Right ventricle myocardium inferior (tissue), 1 donor: ENCODE results near the gene PRSS27. TPM values are rescaled to one million over a fixed set of nuclear protein-coding genes. Genes with fewer than 3 reads are reported as not detected.
A peak's percentile ranks its signal among the peaks of the same experiment; 100 is the strongest.

Experiments used
- ATAC-seq: fragments of 200-7000 bp; cut with Tn5 transposase; one replicate; pipeline ENCODE4 v1.9.1; 2020; ENCODE audit warnings: mild to moderate bottlenecking, moderate library complexity
- DNase-seq: peaks from one replicate; pipeline ENCODE4 v3.0.0; 2021; ENCODE audit errors: missing footprints
- intact Hi-C: fragments of 100-400 bp; cut with DNase I; formaldehyde crosslinking; loops from one replicate; pipeline ENCODE4 v1.11.0; 2022
- total RNA-seq: library from RNA; stranded (reverse); fragmentation: NEBNext Ultra II Directional; extraction: Animal tissue kit (Norgen Biotek cat#: 25700); gene quantifications from one replicate; pipeline ENCODE4 v1.2.1, GENCODE V29; 2021
- donor health status: DM: no; HTN: yes; CAD: no; lungs with severe emphysema.

The PRSS27 gene
- total RNA-seq, 1 donor from 2014 or later, result 0.30 TPM

DNA sequence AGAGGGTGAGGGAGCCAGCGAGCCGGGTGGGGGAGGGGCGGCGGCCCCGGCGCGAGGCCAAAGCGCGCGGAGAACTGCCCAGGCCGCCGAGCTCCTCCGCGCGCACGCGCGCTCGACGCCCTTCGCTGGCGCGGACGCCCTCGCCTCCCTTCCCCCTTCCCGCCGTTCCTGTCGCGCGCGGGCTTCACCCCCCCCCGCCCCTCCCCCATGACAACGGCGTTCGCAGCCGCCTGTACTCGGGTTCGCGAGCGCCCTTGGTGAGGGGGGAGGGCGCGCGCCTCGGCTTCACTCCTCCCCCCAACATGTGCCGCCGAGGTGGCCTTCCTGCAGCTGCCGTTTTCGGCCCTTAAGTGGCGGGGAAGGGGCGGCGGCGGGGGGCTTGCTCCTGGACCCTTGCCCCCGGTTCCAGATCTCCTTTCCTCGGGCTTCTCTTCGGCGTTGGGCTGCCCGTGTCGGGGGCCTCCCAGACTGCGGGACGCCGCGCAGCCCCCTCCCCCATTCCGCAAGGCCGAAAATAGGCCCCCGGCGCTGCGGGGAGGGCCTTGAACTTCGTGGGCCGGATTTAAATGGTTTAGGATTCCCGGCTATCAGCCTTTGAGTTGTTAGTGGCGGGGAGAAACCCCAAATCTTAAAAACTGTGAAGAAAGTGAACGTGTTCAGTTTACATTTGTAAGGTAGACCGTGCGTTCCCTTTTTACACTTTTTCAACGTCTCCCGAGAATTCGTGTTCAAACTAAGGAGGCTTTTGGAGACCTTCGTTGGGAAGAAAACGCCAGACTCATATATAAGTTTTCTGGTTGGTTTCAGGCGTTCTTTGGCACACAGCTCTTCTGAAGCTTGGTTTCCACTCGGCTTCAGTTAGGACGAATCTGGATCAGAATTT lies 33.1 kb upstream of the PRSS27 start:
- ATAC-seq, result peak; percentile 85
- intact Hi-C loops, result loop anchor here (1.0 to 2.0 kb wide), 2 partner anchors 24 to 116 kb away; partner anchors contain the start of gene ELOB
- DNase-seq, result no peak

DNA sequence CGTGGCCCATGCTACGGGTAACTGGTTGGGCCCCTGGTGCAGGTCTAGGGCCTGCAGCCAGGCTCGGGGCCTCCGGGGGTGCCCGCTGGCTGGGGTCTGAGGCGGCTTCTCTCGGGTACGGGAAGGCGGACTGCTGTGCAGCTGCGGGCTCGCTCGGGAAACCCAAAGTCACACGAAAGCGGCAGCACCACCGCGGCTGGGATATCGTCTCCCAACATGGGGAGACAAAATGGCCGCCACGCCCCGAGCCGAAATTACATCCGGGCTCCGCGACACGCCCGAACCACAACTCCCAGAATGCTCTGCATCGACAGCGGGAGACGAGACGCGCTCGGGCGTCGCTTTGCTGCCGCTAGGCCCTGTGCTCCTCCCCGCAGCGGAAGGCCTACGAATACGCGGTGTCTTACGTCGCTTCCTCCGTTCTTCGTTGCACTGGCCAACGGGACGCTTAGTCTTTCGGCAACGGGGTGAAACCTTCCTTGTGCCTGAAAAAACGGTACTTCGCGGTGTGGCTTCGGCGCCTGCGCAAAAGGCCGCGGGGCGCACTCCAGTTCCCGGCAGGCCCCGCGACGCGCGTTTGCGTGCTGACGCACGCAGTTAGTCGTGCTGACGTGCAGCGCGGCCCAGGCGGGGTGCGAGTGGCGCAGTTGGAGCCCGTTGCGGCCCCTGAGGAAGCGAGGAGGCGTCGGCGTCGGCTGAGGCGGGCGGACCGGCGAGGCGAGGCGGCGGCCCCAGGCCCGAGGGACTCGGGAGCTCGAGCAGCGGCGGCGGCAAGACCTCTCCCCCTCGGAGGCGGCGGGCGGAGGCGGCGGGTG lies 32.2 kb upstream of the PRSS27 start, which contains the start of gene SRRM2:
Gene SRRM2, plus strand, starts transcription at position 604 of the 815 bp plus-strand sequence. CDS start 3,727 bp downstream, outside the sequence.
- ATAC-seq, result peak; percentile 96
- intact Hi-C loops, result loop anchor here (1.0 to 2.0 kb wide), 2 partner anchors 25 to 117 kb away; partner anchors contain the start of gene ELOB
- peak; percentile 98 for DNase-seq

DNA sequence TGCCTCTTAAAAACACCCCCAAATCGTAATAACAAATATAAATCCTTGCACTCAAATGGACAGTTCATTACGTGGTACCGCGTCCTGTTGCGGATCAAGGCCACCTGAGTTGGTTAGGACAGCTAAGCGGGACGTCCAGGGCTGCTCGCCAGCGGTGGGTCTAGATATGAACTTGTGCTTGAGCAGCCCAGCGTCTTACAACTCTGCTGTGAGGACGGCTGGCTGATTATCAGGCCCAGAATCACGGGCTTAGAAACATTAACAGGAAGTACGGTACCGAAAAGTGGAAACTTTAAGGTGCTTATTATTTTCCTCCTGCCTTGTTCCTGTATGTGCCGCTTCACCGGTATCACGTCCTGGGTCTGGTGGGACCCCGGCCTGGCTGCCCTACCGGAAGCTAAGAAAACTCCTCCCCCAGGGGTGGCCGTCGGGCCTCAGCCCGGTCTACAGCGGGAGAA lies 31.6 kb upstream of the PRSS27 start:
- intact Hi-C loops, result loop anchor here (1.0 to 2.0 kb wide), 2 partner anchors 26 to 117 kb away; partner anchors contain the start of gene ELOB
- ATAC-seq (no peak), DNase-seq (peak; percentile 79)

DNA sequence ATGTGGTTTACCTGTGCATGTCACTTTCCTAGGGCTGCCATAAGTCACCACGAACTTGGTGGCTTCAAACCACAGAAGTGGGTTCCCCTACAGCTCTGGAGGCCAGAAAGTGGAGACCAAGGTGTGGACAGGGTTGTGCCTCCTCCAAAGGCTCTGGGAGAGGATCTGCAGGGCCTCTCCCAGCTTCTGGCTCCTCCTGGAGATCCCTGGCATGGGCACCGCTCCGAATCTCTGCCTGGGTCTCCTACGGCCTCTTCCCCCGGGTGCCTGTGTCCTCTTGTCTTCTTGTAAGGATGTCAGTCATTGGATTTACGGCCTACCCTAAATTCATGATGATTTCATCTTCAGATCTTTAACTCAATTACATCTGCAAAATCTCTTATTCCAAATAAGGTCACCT lies 29.9 kb upstream of the PRSS27 start:
- intact Hi-C loops, result no loop called here
- DNase-seq (no peak), ATAC-seq (no peak)

DNA sequence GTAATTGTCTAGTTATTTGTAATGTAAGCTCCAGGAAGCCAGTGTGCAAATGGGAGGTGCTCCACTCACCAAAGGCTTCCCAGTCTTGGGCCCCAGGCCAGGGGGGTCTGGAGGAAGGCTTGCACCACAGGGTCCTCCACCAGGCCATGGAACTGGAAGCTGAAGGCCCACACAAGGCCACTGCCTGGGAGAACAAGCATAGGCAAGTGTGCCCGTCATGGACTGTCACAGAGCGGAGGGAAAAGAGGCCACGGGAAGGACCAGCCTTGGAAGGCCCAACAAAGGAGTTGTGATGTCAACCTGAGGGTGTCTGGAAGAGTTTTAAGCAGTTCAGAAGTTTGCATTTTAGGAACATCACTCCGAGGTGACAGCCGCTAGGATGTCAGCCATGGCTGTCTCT lies 29.5 kb upstream of the PRSS27 start:
- DNase-seq (no peak), ATAC-seq (no peak)
- intact Hi-C loops, result no loop called here

DNA sequence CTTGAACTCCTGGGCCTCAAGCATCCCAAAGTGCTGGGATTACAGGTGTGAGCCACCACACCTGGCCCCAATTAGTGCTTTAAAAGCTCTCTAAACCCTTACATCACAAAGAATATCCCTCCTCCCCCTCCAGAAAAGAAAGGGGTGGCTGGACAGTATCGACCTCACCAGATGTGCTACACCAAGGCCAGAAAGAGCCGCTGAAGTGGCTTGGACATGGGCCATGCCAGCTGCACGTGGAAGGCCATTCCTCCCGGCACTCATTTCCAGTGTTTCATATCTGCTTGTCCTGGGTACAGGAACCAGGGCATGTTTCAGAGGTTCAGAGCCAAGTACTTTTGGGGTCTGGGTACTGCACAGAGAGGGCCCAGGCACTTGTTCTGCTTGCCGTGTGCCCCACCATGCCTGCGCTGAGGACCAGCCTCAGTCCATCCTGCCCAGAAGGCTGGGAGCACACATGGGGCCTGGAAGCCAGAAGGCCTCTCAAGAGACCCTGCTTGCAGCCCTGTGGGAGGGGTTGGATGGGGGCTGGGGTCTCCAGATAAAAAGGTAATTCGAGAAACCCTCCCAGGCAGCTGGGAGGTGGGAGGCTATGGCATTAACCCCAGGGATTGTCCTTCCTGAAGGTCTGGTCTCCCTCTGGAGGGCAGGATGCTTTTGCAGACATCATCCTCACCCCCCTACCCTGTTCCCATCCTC lies 28.9 kb upstream of the PRSS27 start:
- intact Hi-C loops, result no loop called here
- ATAC-seq (no peak), DNase-seq (no peak)

DNA sequence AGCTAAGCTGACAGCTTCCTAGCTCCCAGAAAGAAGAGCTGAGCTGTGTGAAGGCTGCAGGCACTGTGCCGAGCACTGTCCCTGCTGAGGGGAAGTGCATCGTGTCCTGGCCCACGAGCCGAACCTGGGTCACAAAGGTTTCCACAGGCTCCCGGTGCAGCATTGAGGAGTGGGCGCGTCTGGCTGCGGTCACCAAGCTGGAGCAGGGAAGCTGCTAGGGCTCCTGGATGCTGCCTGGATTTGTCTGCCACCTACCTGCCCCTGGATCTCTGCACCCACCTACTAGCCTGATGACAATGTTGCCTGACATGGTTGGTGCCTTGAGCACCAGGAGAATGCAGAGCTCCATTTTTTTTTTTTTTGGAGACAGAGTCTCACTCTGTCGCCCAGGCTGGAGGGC lies 25.9 kb upstream of the PRSS27 start:
- intact Hi-C loops, result no loop called here
- no peak for ATAC-seq
- no peak for DNase-seq

DNA sequence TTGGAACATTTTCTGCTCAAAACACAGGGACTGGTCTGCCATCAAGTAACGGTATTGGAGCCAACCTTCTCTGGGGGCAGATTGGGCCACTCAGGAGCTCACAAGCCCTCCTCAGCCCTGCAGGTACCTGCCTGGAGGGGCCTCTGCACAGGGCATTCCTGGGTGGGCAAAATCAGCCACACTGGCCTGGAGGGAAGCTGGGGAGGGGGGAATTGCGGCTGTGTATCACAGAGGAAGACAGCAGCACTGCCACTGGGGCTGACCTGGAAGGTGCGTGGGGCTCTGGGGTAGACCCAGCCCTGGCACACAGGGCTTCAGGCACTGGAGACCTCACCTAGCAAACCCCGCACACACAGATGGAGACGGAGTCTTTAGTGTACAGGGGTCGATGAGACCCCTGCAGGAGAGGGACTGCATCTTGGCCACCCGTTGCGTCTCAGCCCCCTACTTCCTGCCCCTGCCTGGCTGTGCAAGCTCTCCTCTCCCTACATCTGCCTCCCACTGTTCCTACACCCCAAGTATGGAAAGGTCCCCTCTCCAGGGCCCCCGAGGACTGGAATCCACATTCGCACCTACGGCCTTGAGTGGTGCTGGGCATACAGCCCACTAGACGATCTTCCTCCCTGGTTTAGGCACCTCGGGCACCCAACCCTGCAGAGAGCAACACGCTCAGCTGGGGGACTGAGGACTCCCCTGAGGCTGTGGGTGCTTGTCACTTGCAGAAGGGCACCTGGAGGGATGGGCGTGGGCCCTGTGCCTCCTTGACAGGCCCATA lies 25.3 kb upstream of the PRSS27 start:
- DNase-seq (no peak), ATAC-seq (no peak)
- intact Hi-C loops, result no loop called here

DNA sequence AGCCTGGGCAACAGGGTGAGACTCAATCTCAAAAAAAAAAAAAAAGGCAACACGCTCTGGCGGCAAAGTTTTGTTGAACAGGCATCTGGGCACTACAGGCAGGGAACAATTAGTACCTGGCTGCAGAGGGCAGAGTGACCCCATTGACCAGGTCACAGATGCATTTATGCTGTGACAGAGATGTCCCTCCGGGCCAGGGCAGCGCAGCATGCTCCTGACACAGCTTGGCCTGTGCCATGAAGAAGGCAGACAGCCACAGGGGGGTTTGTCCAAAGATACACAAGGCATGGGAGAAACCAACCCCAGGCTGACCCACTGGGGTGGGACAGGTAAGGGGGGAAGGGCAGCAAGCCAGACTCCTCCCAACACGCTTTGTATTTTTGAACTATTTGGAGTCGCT lies 24.7 kb upstream of the PRSS27 start:
- intact Hi-C loops, result no loop called here
- no peak for DNase-seq
- ATAC-seq, result no peak

DNA sequence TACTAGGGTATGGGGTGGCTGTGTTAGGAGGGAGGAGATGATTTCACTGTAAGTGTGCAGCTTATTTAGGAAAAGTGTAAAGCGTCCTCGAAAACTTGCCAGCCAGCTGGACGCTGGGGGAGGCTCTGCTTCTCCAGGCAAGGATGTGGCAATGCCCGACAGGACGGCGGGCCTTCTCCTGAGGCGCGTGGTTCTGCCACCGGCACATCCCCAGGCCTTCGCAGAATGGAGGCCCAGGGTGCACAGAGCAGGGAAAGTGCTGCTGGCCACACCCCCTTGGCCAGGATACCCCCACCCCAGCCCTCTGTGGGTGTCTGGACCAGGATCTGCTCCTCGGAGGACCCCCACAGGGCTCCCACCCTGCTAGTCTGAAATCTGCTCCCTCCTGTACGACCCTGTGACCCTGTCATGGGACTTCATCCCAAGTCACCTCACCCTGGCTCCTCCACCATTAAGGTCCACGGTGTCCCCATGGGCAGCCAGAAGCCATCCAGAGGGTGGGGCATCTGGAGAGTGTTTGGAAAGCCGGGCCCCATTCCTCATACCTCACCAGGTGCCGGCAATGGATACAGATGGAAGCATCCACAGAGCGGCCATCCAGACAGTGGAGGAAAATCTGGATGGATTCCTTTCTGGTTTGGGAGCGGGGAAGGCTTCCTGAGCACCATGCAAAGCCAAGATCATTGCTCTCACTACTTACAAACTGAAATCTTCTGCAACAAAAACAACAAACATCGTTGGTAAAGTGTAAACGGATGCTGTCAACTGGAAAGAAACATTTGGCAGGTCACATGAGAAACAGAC lies 23.2 kb upstream of the PRSS27 start:
- intact Hi-C loops, result no loop called here
- no peak for ATAC-seq
- DNase-seq, result no peak

DNA sequence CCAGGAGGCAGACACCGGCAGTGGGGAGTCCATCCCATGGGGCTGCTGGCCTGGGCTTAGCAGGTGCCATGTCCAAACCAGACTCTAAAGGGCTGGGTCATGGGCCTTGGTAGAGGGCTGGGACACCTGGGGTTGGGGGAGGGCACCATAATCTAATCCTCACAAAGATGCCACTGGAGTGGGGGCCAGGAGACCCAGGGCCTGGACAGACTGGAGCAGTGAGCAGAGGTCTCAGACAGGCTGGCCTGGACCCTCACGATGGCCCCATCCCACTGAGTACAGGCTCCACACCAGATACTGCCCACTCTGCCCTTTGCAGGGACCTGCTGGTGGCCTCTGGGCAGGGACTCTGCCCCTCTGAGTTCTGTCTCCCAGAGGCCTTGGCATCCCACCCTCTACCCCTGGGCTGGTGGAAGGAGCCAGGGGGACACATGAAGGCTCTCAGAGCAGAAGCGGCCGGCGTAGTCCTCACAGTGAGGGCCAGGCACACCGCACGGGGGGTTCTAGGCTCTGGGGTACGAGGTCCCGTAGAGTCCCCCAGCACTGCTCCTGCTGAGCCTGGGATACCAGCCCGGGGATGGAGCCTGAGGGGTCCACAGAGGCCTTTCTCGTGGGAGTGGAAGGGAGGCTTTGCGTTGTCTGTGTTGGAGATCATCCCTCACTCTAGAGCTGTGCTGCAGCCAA lies 22.4 kb upstream of the PRSS27 start:
- ATAC-seq (no peak), DNase-seq (no peak)
- intact Hi-C loops, result no loop called here

DNA sequence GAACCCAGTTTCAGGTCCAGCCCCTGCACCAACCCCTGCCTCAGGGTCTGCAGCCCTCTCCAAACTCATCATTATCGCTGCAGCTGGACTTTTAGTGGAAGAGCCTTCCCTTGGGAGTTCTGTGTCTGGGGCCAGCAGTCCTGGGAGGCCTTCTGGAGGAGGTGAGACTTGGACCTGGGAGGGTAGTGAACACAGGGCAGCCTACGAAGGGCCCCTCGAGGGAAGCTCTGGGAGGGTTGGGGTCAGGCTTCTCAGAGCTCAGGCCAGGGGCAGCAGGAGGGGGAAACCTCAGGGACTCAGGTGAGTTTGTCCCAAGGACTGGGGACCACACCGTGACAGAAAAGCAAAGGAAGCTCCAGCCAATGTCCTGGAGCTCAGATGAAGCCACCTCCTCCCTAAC lies 21.1 kb upstream of the PRSS27 start:
- intact Hi-C loops, result no loop called here
- DNase-seq, result no peak
- no peak for ATAC-seq

DNA sequence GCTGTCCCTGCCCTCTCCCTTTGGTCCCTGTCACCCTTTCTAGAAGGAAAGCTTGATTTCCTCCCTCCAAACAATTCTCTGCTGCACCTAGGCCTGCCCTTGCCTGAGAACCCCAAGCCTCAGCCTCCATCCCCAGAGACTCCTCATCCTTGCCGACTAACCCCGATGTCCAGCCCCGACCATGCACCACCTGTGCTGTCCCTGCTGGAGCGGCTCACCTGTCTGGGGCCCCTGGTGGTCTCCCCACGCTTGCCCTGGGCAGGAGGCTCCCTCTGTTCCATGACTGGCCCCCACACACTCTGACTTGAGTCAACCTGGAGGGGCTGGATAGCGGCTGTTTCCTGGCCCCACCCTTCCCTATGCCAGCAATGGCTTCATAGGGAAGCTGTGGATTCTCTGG lies 20.5 kb upstream of the PRSS27 start:
- DNase-seq (no peak), ATAC-seq (no peak)
- intact Hi-C loops, result no loop called here

DNA sequence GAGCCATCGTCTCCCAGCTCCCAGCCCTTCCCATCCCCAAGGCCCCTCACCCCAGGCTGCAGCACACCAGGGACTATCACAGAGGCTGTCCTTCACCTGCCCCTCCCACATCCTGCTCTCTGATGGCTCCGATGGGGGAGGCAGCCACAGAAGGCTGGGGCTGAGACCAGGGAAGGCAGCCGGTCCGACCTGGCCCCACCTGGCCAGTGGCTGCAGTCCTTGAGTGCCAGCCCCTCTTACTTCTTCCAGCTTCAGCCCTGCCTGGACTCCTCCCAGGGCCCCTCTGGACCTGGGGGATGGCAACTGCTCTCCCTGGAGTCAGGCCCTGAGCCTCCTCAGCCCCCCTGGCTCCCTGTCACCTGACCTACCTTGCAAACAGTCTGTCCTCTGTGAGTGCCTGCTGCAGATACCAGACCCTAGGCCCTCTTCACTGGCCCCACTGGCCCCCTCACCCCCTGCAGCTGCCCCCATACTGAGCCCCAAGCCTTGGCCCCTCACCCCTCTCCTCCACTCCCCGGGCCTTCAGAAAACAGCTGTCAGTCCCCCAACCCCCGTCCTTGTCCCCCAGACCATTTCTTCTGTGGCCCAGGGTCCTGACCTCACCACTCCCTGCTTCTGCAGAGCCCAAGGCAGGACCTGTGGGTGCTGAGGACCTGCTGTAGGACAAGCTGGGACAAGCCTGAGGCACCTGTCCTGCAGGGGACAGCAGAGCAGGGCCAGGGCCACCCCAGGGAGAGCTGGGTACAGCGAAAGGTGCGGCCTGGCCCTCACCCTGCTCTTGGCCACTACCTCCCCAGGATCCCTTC lies 19.8 kb upstream of the PRSS27 start:
- no peak for DNase-seq
- ATAC-seq, result no peak
- intact Hi-C loops, result no loop called here

DNA sequence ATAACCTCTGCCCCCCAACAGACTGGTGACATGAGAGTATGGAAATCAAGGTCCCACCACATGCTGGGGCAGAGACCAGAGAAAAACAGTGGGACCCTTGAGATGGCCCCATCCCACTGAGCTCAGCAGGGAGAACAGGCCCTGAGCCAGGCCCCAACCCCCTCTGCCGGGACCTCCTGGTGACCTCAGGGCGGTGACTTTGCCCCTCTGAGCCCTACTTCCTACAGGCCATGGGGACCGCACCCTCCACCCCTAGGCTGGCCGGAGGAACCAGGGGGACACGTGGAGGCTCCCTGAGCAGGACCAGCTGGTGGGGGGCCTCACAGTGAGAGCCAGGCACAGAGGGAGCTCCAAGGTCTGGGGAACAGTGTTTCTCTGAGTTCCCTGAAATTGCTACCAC lies 18.6 kb upstream of the PRSS27 start:
- DNase-seq (no peak), ATAC-seq (no peak)
- intact Hi-C loops, result no loop called here

DNA sequence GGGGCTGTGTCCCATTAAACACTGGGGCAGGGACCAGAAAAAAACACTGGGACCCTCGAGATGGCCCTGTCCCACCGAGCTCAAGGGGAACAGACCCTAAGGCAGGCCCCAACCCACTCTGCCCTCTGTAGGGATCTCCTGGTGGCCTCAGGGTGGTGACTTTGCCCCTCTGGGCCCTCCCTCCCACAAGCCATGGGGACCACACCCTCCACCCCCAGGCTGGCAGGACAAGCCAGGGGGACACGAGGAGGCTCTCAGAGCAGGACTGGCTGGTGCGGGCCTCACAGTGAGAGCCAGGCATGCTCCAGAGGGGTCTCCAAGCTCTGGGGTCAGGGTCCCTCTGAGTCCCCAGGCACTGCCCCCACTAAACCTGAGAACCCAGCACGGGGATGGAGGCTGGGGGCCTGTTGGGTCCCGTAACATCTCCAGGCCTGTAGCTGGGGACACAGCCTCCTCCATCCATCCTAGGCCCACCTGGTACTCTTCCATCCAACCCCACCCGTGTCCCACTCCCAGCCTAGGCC lies 17.9 kb upstream of the PRSS27 start:
- ATAC-seq (no peak), DNase-seq (no peak)
- intact Hi-C loops, result no loop called here
